ENCODE data around the gene TAS1R1. TPM values are rescaled to one million over a fixed set of nuclear protein-coding genes. Genes with fewer than 3 reads are reported as not detected.

TAS1R1 gene
- not detected for total RNA-seq

- Mint-ChIP-seq H3K27me3 (ENCODE audit: low read depth) (no peaks in the 10 kb centered on the region), H3K4me3 (peak within 1 kb of the TSS; percentile 86), H3K36me3 (ENCODE audit: insufficient read depth) (peaks cover 3% of the 10 kb centered on the region), H3K9me3 (no peaks in the 10 kb centered on the region), H3K4me1 (ENCODE audit: low read depth) (peaks cover 18% of the 10 kb centered on the region)
- ATAC-seq (no peak), DNase-seq (no peak)
These were observed at the start of gene TAS1R1 for GRCh38 chr1:6554907-6555778. TAS1R1 (plus strand) TSS chr1:6555307; CDS start chr1:6555374, 67 bp downstream.

- no peak for DNase-seq
- no peak for ATAC-seq
- H3K9me3 Mint-ChIP-seq, result no peaks in the 10 kb centered on the region
- H3K27me3 Mint-ChIP-seq (ENCODE audit: low read depth), result peaks cover 13% of the 10 kb centered on the region
- no peak overlapping the region for H3K4me3 Mint-ChIP-seq
- no peaks in the 10 kb centered on the region for H3K36me3 Mint-ChIP-seq (ENCODE audit: insufficient read depth)
- H3K4me1 Mint-ChIP-seq (ENCODE audit: low read depth), result no peaks in the 10 kb centered on the region
These were observed 49.5 kb upstream of the TAS1R1 start for GRCh38 chr1:6505367-6506209.

GRCh38 chr1:6506210-6507036 is 48.7 kb upstream of the TAS1R1 start:
- ATAC-seq, result no peak
- H3K4me3 Mint-ChIP-seq, result no peak overlapping the region
- H3K9me3 Mint-ChIP-seq, result no peaks in the 10 kb centered on the region
- no peaks in the 10 kb centered on the region for H3K4me1 Mint-ChIP-seq (ENCODE audit: low read depth)
- no peaks in the 10 kb centered on the region for H3K36me3 Mint-ChIP-seq (ENCODE audit: insufficient read depth)
- peaks cover 8% of the 10 kb centered on the region for H3K27me3 Mint-ChIP-seq (ENCODE audit: low read depth)
- no peak for DNase-seq

GRCh38 chr1:6507037-6507428 is 48.1 kb upstream of the TAS1R1 start:
- Mint-ChIP-seq H3K4me3 (no peak overlapping the region), H3K9me3 (no peaks in the 10 kb centered on the region), H3K36me3 (ENCODE audit: insufficient read depth) (no peaks in the 10 kb centered on the region), H3K4me1 (ENCODE audit: low read depth) (no peaks in the 10 kb centered on the region), H3K27me3 (ENCODE audit: low read depth) (peaks cover 8% of the 10 kb centered on the region)
- no peak for DNase-seq
- ATAC-seq, result no peak

GRCh38 chr1:6507461-6507911 is 47.6 kb upstream of the TAS1R1 start:
- ATAC-seq (no peak), DNase-seq (no peak)
- H3K4me3 Mint-ChIP-seq, result no peak overlapping the region
- no peaks in the 10 kb centered on the region for H3K36me3 Mint-ChIP-seq (ENCODE audit: insufficient read depth)
- H3K4me1 Mint-ChIP-seq (ENCODE audit: low read depth), result no peaks in the 10 kb centered on the region
- no peaks in the 10 kb centered on the region for H3K9me3 Mint-ChIP-seq
- H3K27me3 Mint-ChIP-seq (ENCODE audit: low read depth), result peaks cover 8% of the 10 kb centered on the region

- H3K36me3 Mint-ChIP-seq (ENCODE audit: insufficient read depth), result no peaks in the 10 kb centered on the region
- ATAC-seq (no peak), DNase-seq (no peak)
- H3K4me3 Mint-ChIP-seq, result no peak overlapping the region
- H3K27me3 Mint-ChIP-seq (ENCODE audit: low read depth), result peaks cover 8% of the 10 kb centered on the region
- H3K4me1 Mint-ChIP-seq (ENCODE audit: low read depth), result no peaks in the 10 kb centered on the region
- H3K9me3 Mint-ChIP-seq, result no peaks in the 10 kb centered on the region
These were observed 46.8 kb upstream of the TAS1R1 start for GRCh38 chr1:6508154-6508815.

GRCh38 chr1:6508816-6509189 is 46.3 kb upstream of the TAS1R1 start:
- no peaks in the 10 kb centered on the region for H3K36me3 Mint-ChIP-seq (ENCODE audit: insufficient read depth)
- peaks cover 8% of the 10 kb centered on the region for H3K27me3 Mint-ChIP-seq (ENCODE audit: low read depth)
- DNase-seq (no peak), ATAC-seq (no peak)
- H3K4me1 Mint-ChIP-seq (ENCODE audit: low read depth), result no peaks in the 10 kb centered on the region
- H3K4me3 Mint-ChIP-seq, result no peak overlapping the region
- H3K9me3 Mint-ChIP-seq, result no peaks in the 10 kb centered on the region

- DNase-seq, result no peak
- no peaks in the 10 kb centered on the region for H3K9me3 Mint-ChIP-seq
- H3K27me3 Mint-ChIP-seq (ENCODE audit: low read depth), result peaks cover 8% of the 10 kb centered on the region
- no peak overlapping the region for H3K4me3 Mint-ChIP-seq
- no peaks in the 10 kb centered on the region for H3K4me1 Mint-ChIP-seq (ENCODE audit: low read depth)
- no peak for ATAC-seq
- H3K36me3 Mint-ChIP-seq (ENCODE audit: insufficient read depth), result no peaks in the 10 kb centered on the region
These were observed 45.7 kb upstream of the TAS1R1 start for GRCh38 chr1:6509220-6509918.

GRCh38 chr1:6509919-6510291 is 45.2 kb upstream of the TAS1R1 start:
- H3K36me3 Mint-ChIP-seq (ENCODE audit: insufficient read depth), result no peaks in the 10 kb centered on the region
- ATAC-seq (no peak), DNase-seq (no peak)
- no peaks in the 10 kb centered on the region for H3K9me3 Mint-ChIP-seq
- no peaks in the 10 kb centered on the region for H3K4me1 Mint-ChIP-seq (ENCODE audit: low read depth)
- H3K27me3 Mint-ChIP-seq (ENCODE audit: low read depth), result peaks cover 8% of the 10 kb centered on the region
- no peak overlapping the region for H3K4me3 Mint-ChIP-seq

- Mint-ChIP-seq H3K27me3 (ENCODE audit: low read depth) (peaks cover 5% of the 10 kb centered on the region), H3K4me1 (ENCODE audit: low read depth) (no peaks in the 10 kb centered on the region), H3K36me3 (ENCODE audit: insufficient read depth) (no peaks in the 10 kb centered on the region), H3K9me3 (no peaks in the 10 kb centered on the region), H3K4me3 (no peak overlapping the region)
- DNase-seq (no peak), ATAC-seq (no peak)
These were observed 44.6 kb upstream of the TAS1R1 start for GRCh38 chr1:6510493-6510892.

- H3K4me3 Mint-ChIP-seq, result no peak overlapping the region
- peaks cover 5% of the 10 kb centered on the region for H3K27me3 Mint-ChIP-seq (ENCODE audit: low read depth)
- H3K9me3 Mint-ChIP-seq, result no peaks in the 10 kb centered on the region
- ATAC-seq, result no peak
- H3K36me3 Mint-ChIP-seq (ENCODE audit: insufficient read depth), result no peaks in the 10 kb centered on the region
- H3K4me1 Mint-ChIP-seq (ENCODE audit: low read depth), result no peaks in the 10 kb centered on the region
- no peak for DNase-seq
These were observed 44.1 kb upstream of the TAS1R1 start for GRCh38 chr1:6511056-6511455.

- Mint-ChIP-seq H3K9me3 (no peaks in the 10 kb centered on the region), H3K36me3 (ENCODE audit: insufficient read depth) (no peaks in the 10 kb centered on the region), H3K4me1 (ENCODE audit: low read depth) (no peaks in the 10 kb centered on the region), H3K27me3 (ENCODE audit: low read depth) (peaks cover 4% of the 10 kb centered on the region), H3K4me3 (no peak overlapping the region)
- DNase-seq (no peak), ATAC-seq (no peak)
These were observed 43.4 kb upstream of the TAS1R1 start for GRCh38 chr1:6511561-6512244.
